ENCODE results near the gene LCLAT1.

GRCh38 chr2:30628341-30628740, 181.3 kb downstream of the LCLAT1 start:
- TF ChIP-seq CTCF (conservative IDR thresholded peaks at IDR 0.05; ENCODE audit: low read length), result no peak
- TF ChIP-seq EZH2phosphoT487 (IDR thresholded peaks at IDR 0.05; ENCODE audit: borderline replicate concordance), result no peak

All from Loucy (cell line).